Kidney capillary endothelial cell (primary cell): Measurements from ENCODE around the gene OR4E2.
"Not testable (repeated sequence)": the region's sequence is repeated elsewhere in the genome, so short reads cannot be mapped to it uniquely, and the experiment has no call there.

ENCODE experiments used
- DNase-seq: peaks from one replicate; pipeline ENCODE4 v3.0.0-alpha.2; 2018; ENCODE audit warnings: low spot score

OR4E2 gene

DNA sequence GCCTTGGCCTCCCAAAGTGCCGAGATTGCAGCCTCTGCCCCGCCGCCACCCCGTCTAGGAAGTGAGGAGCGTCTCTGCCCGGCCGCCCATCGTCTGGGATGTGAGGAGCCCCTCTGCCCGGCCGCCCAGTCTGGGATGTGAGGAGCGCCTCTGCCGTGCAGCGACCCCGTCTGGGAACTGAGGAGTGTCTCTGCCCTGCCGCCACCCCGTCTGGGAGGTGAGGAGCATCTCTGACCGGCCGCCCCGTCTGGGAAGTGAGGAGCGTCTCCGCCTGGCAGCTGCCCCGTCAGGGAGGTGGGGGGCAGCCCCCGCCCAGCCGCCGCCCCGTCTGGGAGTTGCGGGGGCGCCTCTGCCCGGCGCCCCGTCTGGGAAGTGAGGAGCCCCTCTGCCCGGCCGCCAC, 44.0 kb downstream of the OR4E2 start:
- not testable (repeated sequence) for DNase-seq

DNA sequence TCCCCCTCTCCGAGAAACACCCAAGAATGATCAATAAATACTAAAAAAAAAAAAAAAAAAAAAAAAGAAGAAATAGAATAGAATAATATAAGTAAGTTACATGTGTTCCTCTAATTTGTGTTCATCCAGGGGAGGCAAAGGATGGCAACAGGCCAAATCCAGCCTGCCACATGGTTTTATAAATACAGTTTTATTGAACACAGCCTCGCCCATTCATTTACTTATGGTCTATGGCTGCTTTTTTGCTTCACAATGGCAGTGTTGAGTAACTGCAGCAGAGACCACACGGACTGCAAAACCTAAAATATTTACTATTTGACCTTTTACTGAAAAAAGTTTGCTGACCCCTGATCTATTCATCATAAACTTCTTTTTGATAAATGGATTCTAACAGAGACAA, 44.9 kb downstream of the OR4E2 start:
- not testable (repeated sequence) for DNase-seq

DNA sequence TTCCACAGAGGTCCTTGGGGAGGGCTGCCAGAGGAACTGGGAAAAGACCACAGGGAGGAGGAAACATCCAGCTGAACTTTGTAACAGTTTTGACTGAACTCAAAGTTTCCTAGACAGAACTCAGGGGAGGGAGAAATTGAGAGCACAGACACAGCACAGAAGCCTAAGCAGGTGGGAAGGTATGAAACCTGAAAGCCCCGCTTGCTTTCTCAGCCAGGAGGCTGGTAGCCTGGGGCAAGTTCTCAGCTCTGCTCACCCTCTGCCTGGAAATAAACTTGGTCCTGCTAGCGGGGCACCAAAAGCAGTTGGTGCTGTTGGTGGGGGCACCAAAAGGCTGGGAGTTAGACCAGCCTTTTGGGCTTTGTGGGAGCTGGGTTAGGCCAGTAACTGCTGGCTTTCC, 45.9 kb downstream of the OR4E2 start:
- DNase-seq: no peak

DNA sequence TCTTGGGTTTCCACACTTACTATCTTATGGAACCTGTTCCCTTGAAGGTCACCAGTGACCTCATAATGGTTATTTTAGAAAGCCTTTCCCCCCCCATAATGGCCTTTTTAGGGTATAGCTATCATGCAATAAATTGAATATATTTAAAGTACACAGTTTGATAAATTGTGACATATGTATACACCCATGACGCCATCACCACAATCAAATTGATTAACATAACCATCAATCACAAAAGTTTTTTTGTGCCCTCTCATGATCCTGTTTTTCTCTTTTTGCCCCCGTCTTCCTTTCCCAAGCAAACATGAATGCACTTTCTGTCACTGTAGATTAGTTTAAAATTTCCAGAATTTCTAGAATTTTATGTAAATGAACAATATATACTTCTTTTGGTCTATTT, 48.7 kb downstream of the OR4E2 start:
- no peak for DNase-seq

DNA sequence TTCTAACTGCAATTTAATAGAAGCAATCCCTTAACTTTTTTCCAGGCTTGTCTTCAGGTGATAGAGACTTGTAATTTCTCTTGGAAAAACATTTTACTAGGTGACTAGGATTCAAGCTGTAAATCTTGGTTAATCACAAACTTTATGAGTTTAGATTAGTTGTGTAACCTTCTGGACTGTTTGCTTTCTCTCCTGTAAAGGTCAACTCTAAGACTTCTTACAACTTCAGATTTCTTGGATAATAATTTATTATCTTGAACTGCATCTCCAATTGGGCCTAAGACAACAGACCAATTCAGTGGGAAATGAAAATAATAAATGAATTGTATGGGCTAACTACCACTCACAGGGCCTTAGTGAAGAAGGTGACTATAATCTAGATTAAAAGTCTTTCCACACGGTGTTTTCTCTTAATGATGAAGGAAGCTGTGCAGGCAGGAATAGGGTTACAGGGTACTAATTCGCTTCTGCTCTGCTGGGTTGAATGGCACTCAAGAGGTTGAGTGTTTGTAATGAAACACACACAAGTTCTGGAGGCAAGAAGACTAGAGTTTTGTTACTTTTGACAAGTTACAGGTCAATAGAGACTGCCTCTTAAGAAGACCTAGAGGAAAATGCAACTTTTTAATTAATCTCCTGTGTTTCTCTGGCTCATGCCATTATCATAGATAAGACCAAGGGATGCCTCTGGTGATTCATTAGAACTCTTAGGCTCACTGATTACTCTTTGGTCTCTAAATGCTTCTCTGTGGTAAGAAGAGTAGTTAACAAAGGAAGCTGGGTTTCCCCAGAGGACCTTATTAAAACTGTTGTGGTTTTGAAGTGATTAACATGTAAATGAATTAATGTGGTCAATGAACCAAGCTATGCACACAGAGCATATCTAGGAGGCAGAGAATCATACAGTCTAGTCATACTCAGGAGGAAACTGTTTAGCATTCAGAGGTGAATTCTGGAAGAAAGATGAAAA, 50.0 kb downstream of the OR4E2 start:
- no peak for DNase-seq

DNA sequence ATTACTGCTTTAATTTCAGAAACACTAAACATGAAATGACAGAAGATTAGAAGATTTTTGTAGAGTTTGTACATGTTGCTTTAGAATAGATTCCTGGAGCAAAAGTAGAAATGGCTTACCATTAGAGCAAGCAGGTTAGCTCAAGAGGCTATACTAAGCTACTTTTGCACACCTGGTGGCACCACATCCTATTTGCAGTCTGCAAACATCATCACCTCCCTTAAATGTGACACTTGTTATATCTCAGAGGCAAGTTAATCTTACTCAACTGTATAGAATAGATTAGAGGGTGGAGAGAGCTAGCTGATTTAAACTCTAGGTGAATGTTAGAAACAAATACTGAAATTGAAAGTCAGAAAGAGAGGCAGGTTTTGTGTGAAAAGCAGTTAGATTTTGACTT, 50.7 kb downstream of the OR4E2 start:
- DNase-seq: no peak

DNA sequence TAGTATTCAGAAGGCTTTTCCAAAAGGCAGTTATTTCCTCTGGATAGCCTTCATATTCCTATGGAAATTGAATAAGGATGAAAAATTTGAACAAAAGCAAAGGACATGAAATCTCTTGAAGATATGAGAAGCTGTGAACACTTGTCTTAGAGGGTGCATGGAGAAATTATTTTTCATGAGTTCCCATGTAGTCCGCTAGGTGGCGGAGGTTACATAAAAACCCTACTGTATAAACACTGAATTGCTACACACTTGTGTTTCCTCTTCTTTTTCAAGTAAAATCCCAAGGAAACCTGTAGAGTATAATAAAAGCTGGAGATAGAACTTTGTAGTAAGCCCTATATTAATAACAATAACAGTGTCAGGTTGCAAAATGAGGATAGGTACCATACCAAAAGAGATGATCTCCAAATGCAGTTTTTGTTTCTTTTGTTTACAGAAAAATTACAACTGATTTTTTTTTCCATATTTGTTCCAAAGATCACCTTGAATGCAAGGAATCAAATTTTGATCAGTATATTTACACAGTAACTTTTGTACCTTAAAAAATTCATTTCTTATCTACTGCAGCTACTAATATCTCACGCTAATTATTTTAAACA, 57.8 kb downstream of the OR4E2 start:
- peak; percentile 36 for DNase-seq

DNA sequence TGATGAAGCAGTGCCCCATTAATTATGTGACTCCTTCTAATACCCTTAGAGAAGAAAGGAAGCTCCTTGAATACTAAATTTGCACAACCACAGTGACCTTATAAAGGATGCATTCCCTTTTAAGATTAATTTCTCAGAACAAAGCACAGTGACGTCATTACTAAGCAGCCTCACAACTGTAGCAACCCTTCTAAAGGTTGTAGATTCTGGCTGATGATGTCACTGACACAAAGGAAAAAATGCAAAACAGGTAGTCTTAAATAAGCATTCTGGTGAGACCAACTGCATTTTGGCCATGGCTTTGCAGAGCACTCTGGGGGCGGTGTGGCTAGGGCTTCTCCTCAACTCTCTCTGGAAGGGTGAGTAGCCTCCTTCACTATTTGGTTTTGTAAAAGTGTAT, 58.4 kb downstream of the OR4E2 start:
- DNase-seq: no peak

DNA sequence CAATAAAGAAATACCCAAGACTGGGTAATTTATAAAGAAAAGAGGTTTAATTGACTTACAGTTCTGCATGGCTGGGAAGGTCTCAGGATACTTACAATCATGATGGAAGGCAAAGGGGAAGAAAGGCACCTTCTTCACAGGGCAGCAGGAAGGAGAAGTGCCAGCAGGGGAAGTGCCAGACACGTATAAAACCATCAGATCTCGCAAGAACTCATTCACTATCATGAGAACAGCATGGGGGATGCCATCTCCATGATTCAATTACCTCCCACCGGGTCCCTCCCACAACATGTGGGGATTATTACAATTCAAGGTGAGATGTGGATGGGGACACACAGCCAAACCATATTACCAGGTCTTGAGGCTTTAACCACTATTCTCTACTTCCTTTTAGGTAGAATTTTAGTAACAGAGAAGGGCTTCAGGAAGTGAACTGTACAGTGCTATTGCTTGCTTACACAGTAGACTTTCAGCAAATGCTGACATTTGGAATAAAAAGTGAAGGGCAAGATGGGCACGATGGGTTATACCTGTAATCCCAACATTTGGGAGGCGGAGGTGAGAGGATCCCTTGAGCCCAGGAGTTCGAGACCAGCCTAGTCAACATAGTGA, 60.8 kb downstream of the OR4E2 start:
- no peak for DNase-seq
